Measurements from ENCODE around the gene LMAN1. TPM values are rescaled to one million over a fixed set of nuclear protein-coding genes. Genes with fewer than 3 reads are reported as not detected.

Gene LMAN1
- total and polyA plus RNA-seq, 10 of the 15 experiments (the other 5 are each of a cell fraction or from before 2014, with no cell fraction given) = 15.0 to 78.9 (median 67.5) TPM

DNA sequence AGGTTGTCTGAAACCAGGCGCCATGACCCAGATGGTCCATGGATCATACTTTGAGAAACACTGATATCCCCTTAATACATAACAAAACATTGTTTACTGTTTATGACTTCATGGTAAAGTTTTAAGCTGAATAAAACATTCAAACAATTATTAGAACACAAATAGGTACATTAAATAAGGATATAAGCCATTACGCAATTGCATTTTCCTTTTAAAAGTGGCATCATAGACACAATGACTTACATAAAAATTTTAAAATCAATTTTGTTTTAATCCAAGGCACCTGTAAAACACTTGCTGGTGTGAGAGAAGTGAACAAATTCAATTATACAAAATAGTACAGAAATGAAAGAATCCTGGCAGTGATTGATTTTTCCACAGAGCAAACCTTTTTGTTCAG is 30.4 kb downstream of the LMAN1 start (continued):
- TF ChIP-seq, protein P1, sequence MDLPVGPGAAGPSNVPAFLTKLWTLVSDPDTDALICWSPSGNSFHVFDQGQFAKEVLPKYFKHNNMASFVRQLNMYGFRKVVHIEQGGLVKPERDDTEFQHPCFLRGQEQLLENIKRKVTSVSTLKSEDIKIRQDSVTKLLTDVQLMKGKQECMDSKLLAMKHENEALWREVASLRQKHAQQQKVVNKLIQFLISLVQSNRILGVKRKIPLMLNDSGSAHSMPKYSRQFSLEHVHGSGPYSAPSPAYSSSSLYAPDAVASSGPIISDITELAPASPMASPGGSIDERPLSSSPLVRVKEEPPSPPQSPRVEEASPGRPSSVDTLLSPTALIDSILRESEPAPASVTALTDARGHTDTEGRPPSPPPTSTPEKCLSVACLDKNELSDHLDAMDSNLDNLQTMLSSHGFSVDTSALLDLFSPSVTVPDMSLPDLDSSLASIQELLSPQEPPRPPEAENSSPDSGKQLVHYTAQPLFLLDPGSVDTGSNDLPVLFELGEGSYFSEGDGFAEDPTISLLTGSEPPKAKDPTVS (IDR thresholded peaks at IDR 0.05; ENCODE audit: low read depth, low read length) = no peak
- TF ChIP-seq HDAC2 (IDR thresholded peaks at IDR 0.05) = no peak

DNA sequence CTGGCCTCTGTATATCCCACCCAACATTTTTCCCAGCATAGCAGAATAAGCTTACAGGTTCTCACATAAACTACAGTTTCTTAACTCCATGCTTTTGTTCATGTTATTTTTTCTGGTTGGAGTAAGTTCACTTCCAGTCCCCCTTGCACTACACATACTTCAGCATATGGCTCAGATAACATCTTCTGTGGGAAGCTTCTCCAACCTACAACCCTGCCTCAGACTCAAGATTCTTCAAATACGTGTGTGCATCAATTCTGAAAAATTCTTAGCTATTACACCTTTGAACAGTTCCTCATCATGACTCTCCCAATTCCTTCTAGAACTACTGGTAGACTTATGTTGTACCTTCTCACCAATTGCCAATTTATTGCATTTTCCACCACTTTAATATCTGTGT is 33.1 kb downstream of the LMAN1 start:
- CTCF ChIA-PET = interaction anchor here (0.7 to 1.4 kb wide), 3 partner anchors 11 to 76 kb away, joined by 3 to 4 read pairs (median 3); no protein-coding TSS in a partner anchor
- no peak for DNase-seq (ENCODE audit: low read depth, low spot score)
- in situ Hi-C loops (cut with MboI) = no loop called here

More for the DNA sequence above, 33.1 kb downstream of the LMAN1 start:
- no TSS peak for BruUV-seq (replicated peaks)
- no peaks in the 10 kb centered on the region for H4K20me1 ChIP-seq (ENCODE audit: control insufficient read depth, insufficient read depth)
- 38% methylated on average over 1 of the region's 1 CpG for WGBS (ENCODE audit: insufficient coverage, insufficient replicate concordance, low lambda C conversion rate, missing lambda C conversion rate)
- no peak overlapping the region for H3K9ac ChIP-seq (ENCODE audit: control insufficient read depth, insufficient read depth, low read length)
- no peak overlapping the region for H3K4me2 ChIP-seq (ENCODE audit: control insufficient read depth, insufficient read depth)
- no peaks in the 10 kb centered on the region for H3K27me3 ChIP-seq (replicated peaks in 1 of 2; ENCODE audit: control insufficient read depth in 2 of 2, insufficient read depth in 2 of 2, low read length in 1 of 2)
- no peak for ATAC-seq
- H3K9me3 ChIP-seq (replicated peaks; ENCODE audit: control insufficient read depth, insufficient read depth, low read length) = no peaks in the 10 kb centered on the region
- intact Hi-C loops (cut with micrococcal nuclease; ENCODE audit: unreplicated experiment) = no loop called here
- RAD21 ChIA-PET (ENCODE audit: unreplicated experiment) = interaction anchor here (1.4 kb wide), 1 partner anchor 76 kb away, joined by 6 read pairs; no protein-coding TSS in a partner anchor
- TF ChIP-seq, protein P1 (IDR thresholded peaks at IDR 0.05; ENCODE audit: low read depth, low read length) = no peak
- TF ChIP-seq, protein P2, sequence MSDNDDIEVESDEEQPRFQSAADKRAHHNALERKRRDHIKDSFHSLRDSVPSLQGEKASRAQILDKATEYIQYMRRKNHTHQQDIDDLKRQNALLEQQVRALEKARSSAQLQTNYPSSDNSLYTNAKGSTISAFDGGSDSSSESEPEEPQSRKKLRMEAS (IDR thresholded peaks at IDR 0.05; ENCODE audit: low read depth, low read length) = no peak
- TF ChIP-seq, protein P3, sequence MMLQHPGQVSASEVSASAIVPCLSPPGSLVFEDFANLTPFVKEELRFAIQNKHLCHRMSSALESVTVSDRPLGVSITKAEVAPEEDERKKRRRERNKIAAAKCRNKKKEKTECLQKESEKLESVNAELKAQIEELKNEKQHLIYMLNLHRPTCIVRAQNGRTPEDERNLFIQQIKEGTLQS (IDR thresholded peaks at IDR 0.05; ENCODE audit: borderline replicate concordance, extremely low read depth, low read depth, low read length) = no peak
- TF ChIP-seq HDGF (IDR thresholded peaks at IDR 0.05) = no peak
- no peak for TF ChIP-seq FOXK2 (IDR thresholded peaks at IDR 0.05)
- TF ChIP-seq, protein P4, sequence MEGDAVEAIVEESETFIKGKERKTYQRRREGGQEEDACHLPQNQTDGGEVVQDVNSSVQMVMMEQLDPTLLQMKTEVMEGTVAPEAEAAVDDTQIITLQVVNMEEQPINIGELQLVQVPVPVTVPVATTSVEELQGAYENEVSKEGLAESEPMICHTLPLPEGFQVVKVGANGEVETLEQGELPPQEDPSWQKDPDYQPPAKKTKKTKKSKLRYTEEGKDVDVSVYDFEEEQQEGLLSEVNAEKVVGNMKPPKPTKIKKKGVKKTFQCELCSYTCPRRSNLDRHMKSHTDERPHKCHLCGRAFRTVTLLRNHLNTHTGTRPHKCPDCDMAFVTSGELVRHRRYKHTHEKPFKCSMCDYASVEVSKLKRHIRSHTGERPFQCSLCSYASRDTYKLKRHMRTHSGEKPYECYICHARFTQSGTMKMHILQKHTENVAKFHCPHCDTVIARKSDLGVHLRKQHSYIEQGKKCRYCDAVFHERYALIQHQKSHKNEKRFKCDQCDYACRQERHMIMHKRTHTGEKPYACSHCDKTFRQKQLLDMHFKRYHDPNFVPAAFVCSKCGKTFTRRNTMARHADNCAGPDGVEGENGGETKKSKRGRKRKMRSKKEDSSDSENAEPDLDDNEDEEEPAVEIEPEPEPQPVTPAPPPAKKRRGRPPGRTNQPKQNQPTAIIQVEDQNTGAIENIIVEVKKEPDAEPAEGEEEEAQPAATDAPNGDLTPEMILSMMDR (IDR thresholded peaks at IDR 0.05 in 2 of 3, conservative IDR thresholded peaks at IDR 0.05 in 1 of 3; ENCODE audit: control insufficient read depth in 2 of 3, extremely low read depth in 1 of 3, insufficient read depth in 1 of 3, low read depth in 3 of 3, low read length in 3 of 3) = no peak
- TF ChIP-seq CHD2 (IDR thresholded peaks at IDR 0.05; ENCODE audit: borderline replicate concordance, low read depth, low read length) = no peak
- TF ChIP-seq CEBPB (IDR thresholded peaks at IDR 0.05; ENCODE audit: borderline replicate concordance in 1 of 2, low read depth in 2 of 2, low read length in 2 of 2) = no peak
- no peak for TF ChIP-seq SRF (IDR thresholded peaks at IDR 0.05; ENCODE audit: low read depth in 2 of 2, low read length in 2 of 2)
- TF ChIP-seq SMC3 (IDR thresholded peaks at IDR 0.05; ENCODE audit: borderline replicate concordance, low read length) = no peak
- TF ChIP-seq GABPA (IDR thresholded peaks at IDR 0.05; ENCODE audit: low read depth) = no peak
- no peak for TF ChIP-seq SMARCA5 (IDR thresholded peaks at IDR 0.05)
- TF ChIP-seq JUND (IDR thresholded peaks at IDR 0.05; ENCODE audit: low read depth, low read length) = no peak
- TF ChIP-seq SUPT20H (IDR thresholded peaks at IDR 0.05; ENCODE audit: borderline replicate concordance, control insufficient read depth, low read depth, low read length) = no peak
- no peak for TF ChIP-seq BRCA1 (IDR thresholded peaks at IDR 0.05; ENCODE audit: low read depth, low read length)
- no peak for TF ChIP-seq RCOR1 (conservative IDR thresholded peaks at IDR 0.05; ENCODE audit: low read depth, low read length)
- TF ChIP-seq YY1 (IDR thresholded peaks at IDR 0.05; ENCODE audit: low read depth, low read length) = no peak
- SMC1A ChIA-PET (ENCODE audit: uncharacterized antibody, unreplicated experiment) = no interaction called here
- H3K4me1 ChIP-seq (ENCODE audit: control insufficient read depth, insufficient read depth, low read length) = no peaks in the 10 kb centered on the region
- peaks cover 0 to 28% of the 10 kb centered on the region in 2 experiments; a peak in 3 of 4 replicates for H3K36me3 ChIP-seq (ENCODE audit: control insufficient read depth in 2 of 2, insufficient read depth in 2 of 2, low read length in 1 of 2)
- FAIRE-seq = no peak
- H3K4me3 ChIP-seq = no peak overlapping the region
- no peak overlapping the region for H2AFZ ChIP-seq (ENCODE audit: control insufficient read depth, low read depth, low read length)
- POLR2A ChIA-PET = interaction anchor here (0.6 kb wide), 1 partner anchor 19 kb away, joined by 3 read pairs; no protein-coding TSS in a partner anchor
- H3K79me2 ChIP-seq (ENCODE audit: control insufficient read depth, insufficient read depth, low read length) = no peaks in the 10 kb centered on the region
- no peak overlapping the region for H3K27ac ChIP-seq (ENCODE audit: control insufficient read depth, insufficient read depth)

Measured in GM12878 (cell line).